Measurements from ENCODE around the gene HOGA1.
"Not testable (repeated sequence)": the region's sequence is repeated elsewhere in the genome, so short reads cannot be mapped to it uniquely, and the experiment has no call there.

Gene HOGA1

GRCh38 chr10:97584060-97584797 lies at the start of gene HOGA1:
Gene HOGA1, plus strand, starts transcription at chr10:97584389. Its CDS starts 315 bp downstream, at chr10:97584704.
- no peak for DNase-seq

GRCh38 chr10:97534746-97535367 lies 49.3 kb upstream of the HOGA1 start:
- no peak for DNase-seq

- no peak for DNase-seq
Measured at GRCh38 chr10:97537186-97537869, 46.9 kb upstream of the HOGA1 start.

GRCh38 chr10:97538411-97538810 lies 45.8 kb upstream of the HOGA1 start:
- no peak for DNase-seq

DNA sequence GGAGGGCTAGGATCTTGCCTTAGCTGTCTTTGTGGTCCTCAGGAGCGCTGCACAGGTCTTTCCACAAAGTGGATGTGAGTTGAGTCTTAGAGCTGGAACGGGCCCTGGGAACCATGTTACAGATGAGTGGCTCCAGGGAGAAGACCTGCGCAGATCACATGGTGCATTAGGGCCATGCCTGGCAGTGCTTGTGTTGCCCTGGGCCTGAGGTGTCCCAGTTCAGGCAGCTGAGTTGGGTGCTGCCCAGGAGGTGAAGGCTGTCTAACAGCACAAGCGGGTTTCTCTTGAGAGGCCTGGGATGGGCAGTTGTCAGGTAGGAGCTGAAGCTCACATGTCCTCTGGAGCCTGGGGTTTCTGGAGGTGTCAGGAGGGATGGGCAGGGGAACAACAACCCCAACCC lies 45.4 kb upstream of the HOGA1 start:
- DNase-seq = no peak

GRCh38 chr10:97539523-97540200 lies 44.5 kb upstream of the HOGA1 start:
- DNase-seq = no peak

GRCh38 chr10:97540669-97541500 lies 43.3 kb upstream of the HOGA1 start:
- no peak for DNase-seq

GRCh38 chr10:97542169-97543024 lies 41.8 kb upstream of the HOGA1 start:
- no peak for DNase-seq

- DNase-seq = peak; percentile 2
Measured at GRCh38 chr10:97543025-97543546, 41.1 kb upstream of the HOGA1 start.

DNA sequence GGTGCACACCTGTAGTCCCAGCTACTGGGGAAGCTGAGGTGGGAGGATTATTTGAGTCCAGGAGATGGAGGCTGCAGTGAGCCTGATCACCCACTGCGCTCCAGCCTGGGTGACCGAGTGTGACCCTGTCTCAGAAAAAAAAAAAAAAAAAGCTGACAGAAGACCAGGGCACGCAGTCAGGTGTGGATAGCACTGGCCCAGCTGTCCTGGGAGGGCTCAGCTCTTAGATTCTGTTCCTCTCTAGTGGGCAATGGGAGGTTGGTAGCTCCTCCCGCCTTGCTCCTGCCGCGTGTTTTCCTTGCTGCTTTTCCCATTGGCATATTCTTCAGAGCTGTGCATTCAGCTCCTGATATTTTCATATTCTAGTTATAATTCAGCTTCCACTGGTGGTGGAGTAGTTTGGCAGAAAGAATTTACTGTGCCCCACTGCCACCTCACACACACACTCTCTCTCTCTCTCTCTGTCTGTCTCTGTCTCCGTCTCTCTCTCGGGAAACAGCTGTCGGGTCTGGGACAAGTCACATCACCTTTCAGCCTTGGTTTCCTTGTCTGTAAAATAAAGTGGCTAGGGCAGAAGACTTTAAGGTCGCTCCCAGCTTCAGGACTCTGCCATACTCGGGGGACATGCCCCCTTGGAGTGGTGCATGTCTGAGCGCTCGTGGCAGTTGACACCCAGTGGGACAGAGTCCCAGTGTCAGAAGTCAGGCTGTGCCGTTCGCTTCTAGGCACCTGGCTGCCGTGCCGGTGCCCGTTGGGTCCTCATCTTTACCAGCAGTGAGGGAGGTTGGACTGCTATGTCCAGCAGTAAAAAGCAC lies 37.5 kb upstream of the HOGA1 start:
- no peak for DNase-seq

GRCh38 chr10:97547271-97547600 lies 37.0 kb upstream of the HOGA1 start:
- no peak for DNase-seq

DNA sequence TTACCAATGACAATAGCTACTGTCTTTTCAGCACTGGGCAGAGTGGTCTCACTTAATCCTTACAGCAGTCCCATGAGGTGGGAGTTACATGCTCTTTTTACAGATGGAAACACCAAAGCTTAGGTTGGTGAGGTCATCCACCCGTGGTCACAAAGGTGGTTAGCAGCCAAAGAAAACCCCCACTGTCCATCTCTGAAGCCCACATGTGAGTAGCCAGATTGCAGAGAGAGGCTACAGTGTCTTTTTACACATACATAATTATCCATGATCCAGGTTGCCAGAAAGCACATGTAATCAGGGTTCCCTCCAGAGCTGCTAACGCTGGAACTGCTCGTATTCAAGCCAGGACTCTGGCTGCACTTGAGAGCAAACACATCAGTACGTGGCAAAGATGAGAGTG lies 36.2 kb upstream of the HOGA1 start:
- no peak for DNase-seq

DNA sequence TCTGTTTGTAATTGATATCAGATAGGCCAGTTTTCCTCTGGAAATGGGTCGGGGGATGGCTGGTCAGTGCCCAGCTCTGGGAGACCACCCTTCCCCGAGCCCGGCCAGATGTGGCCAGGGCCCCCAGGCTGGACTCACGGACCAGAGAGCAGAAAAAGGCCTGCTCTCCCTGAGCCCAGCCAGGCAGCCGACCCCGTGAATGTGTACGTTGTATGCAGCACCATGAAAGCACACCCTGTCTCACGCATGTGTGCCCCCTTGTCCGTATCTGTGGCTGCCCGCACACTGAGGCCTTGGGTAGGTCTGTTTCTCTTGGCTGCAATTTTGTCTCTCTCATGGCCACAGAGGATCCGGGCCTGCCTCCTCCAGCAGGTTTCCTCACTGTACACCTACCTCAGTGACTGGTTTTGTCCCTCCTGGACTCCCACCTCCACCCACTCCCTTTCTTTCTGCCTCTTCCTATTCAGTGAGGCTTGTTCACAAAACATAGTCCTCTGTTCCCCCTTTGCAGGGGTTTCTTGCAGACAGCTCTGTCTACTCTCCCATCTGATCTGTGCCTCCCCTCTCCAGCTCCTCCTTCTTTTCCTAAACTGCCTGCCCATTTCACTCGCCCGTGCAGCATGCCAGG lies 35.2 kb upstream of the HOGA1 start:
- DNase-seq = no peak

- no peak for DNase-seq
Measured at GRCh38 chr10:97549587-97550322, 34.4 kb upstream of the HOGA1 start.

GRCh38 chr10:97550336-97551149 lies 33.6 kb upstream of the HOGA1 start:
- no peak for DNase-seq

DNA sequence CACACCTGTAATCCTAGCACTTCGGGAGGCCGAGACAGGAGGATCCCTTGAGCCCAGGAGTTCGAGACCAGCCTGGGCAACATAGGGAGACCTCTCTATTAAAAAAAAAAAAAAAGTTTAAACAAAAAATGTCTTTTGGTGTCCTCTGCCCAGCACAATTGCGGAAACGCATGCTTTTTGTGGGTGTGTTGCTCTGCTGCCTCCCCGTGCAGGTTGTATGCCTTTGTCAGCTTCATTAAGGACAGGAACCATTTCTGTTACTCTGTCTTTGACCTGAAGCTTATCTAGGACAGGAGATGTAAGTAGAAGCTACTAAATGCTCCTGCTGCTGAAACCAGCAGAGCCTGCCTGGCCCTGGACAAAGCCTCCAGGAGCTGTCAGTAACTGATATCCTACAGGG lies 32.9 kb upstream of the HOGA1 start:
- DNase-seq = no peak

DNA sequence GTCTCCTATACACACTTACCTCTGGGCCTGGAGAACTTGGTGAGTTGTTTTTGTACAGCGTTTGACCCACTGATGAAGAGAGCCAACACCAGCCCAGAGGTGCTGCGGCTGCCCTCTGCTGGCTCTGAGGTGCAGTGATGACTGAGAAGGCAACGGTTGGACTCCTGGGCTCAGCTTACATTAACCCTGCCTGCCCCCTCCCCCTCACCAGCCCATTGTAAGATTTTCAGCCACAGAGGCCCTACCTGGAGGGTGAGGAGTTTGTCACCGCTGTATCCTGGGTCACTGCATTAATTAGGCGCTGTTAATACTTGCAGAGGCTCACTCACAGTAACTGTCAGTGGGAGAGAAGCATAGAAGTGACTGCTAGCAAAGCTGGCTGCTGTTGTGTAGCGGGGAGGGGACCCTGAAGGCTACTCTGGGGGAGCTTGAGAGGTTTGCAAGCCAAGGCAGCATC lies 30.6 kb upstream of the HOGA1 start:
- DNase-seq = no peak

GRCh38 chr10:97554336-97554735 lies 29.9 kb upstream of the HOGA1 start:
- not testable (repeated sequence) for DNase-seq
